ENCODE measurements around the gene CLTRN. TPM values are rescaled to one million over a fixed set of nuclear protein-coding genes. Genes with fewer than 3 reads are reported as not detected.

The CLTRN gene
- total RNA-seq, 2 donors from 2014 or later, result 0.22 to 0.29 TPM

DNA sequence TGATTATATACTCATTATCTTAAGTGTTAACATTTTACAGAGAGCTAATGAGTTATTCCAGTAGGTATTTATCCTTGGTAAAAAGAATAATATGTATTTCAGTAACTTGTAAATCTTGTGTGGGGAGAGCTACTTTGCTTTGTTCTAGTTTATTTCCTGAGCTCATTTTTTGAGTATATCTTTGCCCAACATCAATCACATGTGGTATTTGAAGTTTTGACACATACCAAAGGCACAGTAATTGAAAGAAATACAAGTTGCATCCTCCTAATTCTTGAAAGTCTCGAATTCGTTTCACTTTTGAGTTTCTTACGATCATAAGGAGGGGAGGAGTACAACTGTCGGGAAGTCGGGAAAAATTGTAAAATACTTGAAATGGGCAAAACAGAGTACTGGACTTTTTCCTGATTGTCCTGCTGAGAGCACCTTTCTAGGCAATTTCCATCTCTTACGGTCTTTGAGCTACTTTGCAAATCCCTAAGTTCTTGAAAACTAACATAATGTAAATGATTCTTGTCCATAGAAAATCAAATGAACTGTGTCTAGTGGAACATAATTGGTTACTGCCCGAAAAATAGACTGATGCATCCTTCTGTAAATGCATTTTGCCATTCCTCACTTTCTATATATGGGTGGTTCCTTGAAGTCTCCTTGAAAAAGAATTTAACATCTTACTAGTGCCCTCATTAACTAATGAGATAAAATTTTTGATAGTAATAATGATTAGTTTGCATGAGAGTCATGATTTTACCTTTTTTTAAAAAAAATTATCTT, 20.6 kb downstream of the CLTRN start:
- H3K9me3 ChIP-seq (ENCODE audit: control insufficient read depth, low read length, poor library complexity, severe bottlenecking), result peaks cover 2% of the 10 kb centered on the region
- no peak overlapping the region for H3K27ac Mint-ChIP-seq
- ATAC-seq (no peak), DNase-seq (no peak)
- H3K4me1 Mint-ChIP-seq, result no peaks in the 10 kb centered on the region
- peaks cover 5% of the 10 kb centered on the region for H3K27me3 Mint-ChIP-seq
- H3K4me3 Mint-ChIP-seq, result no peak overlapping the region
- no peaks in the 10 kb centered on the region for H3K36me3 Mint-ChIP-seq (ENCODE audit: low read depth)

DNA sequence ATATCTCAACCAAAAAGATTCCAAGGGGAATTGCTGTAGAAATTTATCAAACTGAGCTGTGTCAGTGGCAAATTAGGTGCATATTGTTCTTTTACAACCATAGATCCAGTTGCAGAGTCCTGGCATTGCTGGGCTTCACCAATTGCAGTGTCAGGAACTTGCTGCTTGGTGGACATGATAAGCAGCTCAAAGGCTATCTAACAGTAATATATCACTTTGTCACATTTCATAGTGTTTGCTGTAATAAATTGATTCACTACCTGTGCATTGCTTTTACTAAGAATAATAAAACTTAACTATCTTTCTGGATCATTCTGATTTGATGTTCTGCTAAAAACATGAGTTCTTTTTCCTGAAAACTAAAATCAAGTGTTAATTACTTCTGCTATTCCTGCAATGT, 33.0 kb downstream of the CLTRN start:
- no peaks in the 10 kb centered on the region for H3K4me1 Mint-ChIP-seq
- H3K36me3 Mint-ChIP-seq (ENCODE audit: low read depth), result no peaks in the 10 kb centered on the region
- no peak overlapping the region for H3K27ac Mint-ChIP-seq
- DNase-seq (no peak), ATAC-seq (no peak)
- no peaks in the 10 kb centered on the region for H3K9me3 ChIP-seq (ENCODE audit: control insufficient read depth, low read length, poor library complexity, severe bottlenecking)
- H3K27me3 Mint-ChIP-seq, result peaks cover 5% of the 10 kb centered on the region
- no peak overlapping the region for H3K4me3 Mint-ChIP-seq

DNA sequence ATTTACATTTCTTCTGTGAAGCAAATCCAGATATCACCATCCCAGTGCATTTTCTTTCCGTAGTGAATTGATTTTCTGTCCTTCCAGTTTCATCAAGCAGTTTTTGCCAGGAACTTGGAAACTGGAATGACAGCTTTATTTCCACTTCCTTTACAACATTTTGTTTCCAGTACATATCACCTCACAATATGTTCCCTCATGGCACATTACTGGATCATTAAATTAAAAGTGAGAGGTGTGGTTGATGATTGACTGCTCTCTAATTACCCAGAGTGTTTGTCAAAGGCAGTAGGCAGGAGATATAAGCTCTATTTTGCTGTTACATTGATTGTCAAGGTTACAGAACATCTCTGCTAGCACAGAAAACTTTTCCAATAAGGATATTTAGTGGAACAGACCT, 41.6 kb downstream of the CLTRN start:
- Mint-ChIP-seq H3K4me1 (no peaks in the 10 kb centered on the region), H3K4me3 (no peak overlapping the region), H3K36me3 (ENCODE audit: low read depth) (no peaks in the 10 kb centered on the region), H3K27ac (no peak overlapping the region), H3K27me3 (no peaks in the 10 kb centered on the region)
- ATAC-seq (no peak), DNase-seq (no peak)
- H3K9me3 ChIP-seq (ENCODE audit: control insufficient read depth, low read length, poor library complexity, severe bottlenecking), result no peaks in the 10 kb centered on the region

DNA sequence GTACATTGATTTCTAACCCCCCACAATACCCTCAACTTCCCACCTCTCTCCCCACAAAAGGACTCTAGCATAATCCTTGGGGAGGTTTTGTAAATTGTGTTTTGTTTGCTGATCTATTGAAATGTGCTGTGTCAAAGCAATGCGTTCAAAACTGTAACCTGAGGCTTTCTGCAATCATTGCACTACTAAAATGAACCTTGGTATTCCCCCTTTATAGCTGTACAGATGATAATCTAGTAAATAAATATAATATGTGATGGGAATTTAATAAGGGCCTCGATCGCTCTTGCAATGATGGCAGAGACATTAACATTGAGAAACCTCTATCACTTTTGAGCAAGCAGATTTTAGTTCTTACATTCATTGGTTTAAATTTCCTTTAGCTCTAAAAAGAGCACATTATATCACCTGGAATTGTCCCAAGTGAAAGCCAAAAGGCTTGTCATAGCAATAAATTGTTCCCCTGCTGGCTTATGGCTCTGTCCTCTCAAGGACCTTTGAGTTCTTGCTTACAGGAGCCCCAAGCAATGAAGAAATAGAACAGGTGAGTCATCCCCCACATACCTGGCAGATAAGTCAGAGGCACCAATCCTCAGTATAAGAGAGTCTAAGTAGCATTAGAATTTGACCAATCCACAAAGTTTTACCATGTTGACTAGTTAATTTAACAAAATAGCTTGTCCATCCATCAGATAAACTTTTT, 45.4 kb downstream of the CLTRN start:
- no peak overlapping the region for H3K4me3 Mint-ChIP-seq
- no peaks in the 10 kb centered on the region for H3K4me1 Mint-ChIP-seq
- no peak overlapping the region for H3K27ac Mint-ChIP-seq
- no peaks in the 10 kb centered on the region for H3K36me3 Mint-ChIP-seq (ENCODE audit: low read depth)
- DNase-seq, result no peak
- peaks cover 9% of the 10 kb centered on the region for H3K27me3 Mint-ChIP-seq
- H3K9me3 ChIP-seq (ENCODE audit: control insufficient read depth, low read length, poor library complexity, severe bottlenecking), result no peaks in the 10 kb centered on the region
- no peak for ATAC-seq

DNA sequence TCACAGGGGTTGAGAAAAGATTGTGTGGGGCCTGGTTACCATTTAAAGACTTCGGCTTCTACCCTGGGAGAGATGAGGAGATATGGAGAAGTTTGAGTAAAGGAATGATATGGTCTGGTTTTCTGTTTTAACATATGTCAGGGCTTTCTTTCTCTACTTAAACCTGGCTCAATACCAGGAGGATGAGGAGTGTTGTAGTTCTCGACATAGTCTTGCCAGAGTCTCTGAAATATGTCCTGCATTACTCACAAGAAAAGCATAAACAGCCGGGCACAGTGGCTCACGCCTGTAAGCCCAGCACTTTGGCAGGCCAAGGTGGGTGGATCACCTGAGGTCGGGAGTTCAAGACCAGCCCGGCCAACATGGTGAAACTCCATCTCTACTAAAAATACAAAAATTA, 47.5 kb downstream of the CLTRN start:
- H3K36me3 Mint-ChIP-seq (ENCODE audit: low read depth), result no peaks in the 10 kb centered on the region
- peaks cover 9% of the 10 kb centered on the region for H3K27me3 Mint-ChIP-seq
- DNase-seq, result no peak
- no peaks in the 10 kb centered on the region for H3K9me3 ChIP-seq (ENCODE audit: control insufficient read depth, low read length, poor library complexity, severe bottlenecking)
- no peak overlapping the region for H3K4me3 Mint-ChIP-seq
- H3K4me1 Mint-ChIP-seq, result no peaks in the 10 kb centered on the region
- H3K27ac Mint-ChIP-seq, result no peak overlapping the region
- ATAC-seq, result no peak

DNA sequence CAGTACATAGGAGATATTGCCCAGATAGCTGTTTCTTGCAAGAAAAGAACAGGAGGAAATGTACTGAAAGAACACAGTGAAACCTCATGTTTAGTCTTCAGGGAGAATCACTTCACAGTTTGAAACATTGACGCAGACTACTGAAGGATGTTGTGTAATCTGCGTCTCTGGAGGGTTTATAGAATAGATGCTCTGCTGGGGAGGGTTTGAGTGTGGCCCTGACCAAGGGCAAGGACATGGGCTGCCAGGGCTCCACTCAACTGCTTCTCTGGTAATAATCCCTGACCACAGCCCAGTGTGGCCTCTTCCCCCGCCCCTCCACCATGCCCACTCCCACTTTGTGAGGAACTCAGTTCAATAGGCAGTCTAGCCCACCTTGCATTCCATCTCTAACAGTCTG, 48.1 kb downstream of the CLTRN start:
- no peaks in the 10 kb centered on the region for H3K4me1 Mint-ChIP-seq
- DNase-seq, result no peak
- H3K27ac Mint-ChIP-seq, result no peak overlapping the region
- H3K27me3 Mint-ChIP-seq, result peaks cover 9% of the 10 kb centered on the region
- H3K9me3 ChIP-seq (ENCODE audit: control insufficient read depth, low read length, poor library complexity, severe bottlenecking), result no peaks in the 10 kb centered on the region
- H3K4me3 Mint-ChIP-seq, result no peak overlapping the region
- ATAC-seq, result no peak
- no peaks in the 10 kb centered on the region for H3K36me3 Mint-ChIP-seq (ENCODE audit: low read depth)

DNA sequence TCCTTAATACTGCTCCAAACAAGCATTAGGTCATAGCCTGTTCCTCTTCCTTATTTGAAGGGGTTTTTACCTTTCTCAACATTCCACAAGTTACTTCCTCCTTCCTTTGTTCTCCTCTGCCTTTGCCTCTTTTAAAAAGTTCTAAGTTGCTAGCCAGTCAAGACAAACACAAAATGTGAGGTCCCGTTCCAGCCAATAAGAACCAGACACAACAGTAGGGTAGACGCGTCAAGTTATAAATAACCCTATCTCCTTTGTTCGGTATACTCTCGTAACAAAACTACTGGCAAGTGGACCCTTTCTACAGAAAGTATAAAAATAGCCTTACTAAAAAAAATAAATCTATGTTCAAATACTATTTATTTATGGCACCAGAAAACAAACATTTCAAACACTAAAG, 57.5 kb downstream of the CLTRN start:
- Mint-ChIP-seq H3K27me3 (peaks cover 15% of the 10 kb centered on the region), H3K27ac (no peak overlapping the region), H3K4me3 (no peak overlapping the region), H3K4me1 (no peaks in the 10 kb centered on the region), H3K36me3 (ENCODE audit: low read depth) (no peaks in the 10 kb centered on the region)
- H3K9me3 ChIP-seq (ENCODE audit: control insufficient read depth, low read length, poor library complexity, severe bottlenecking), result no peaks in the 10 kb centered on the region
- no peak for DNase-seq
- no peak for ATAC-seq

DNA sequence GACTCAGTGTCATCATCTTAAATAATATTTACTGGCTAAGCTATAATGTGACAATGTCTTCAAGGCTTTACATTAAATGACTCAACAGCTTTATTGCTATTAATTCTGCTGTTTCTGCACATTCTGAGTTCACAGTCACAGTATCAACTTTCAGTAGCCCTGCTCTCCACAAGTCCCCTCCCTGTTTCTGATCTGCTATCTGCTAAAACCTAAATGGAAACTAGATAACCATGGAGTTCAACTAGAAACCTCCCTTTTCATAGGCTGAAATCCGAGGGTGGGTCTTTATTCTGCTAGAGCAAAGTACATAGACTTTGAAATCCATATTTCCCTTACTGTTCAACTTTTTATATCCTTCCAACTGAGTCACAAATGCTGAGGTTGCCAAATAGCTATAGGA, 58.5 kb downstream of the CLTRN start:
- DNase-seq, result no peak
- H3K9me3 ChIP-seq (ENCODE audit: control insufficient read depth, low read length, poor library complexity, severe bottlenecking), result no peaks in the 10 kb centered on the region
- H3K27me3 Mint-ChIP-seq, result peaks cover 20% of the 10 kb centered on the region
- no peak overlapping the region for H3K4me3 Mint-ChIP-seq
- peaks cover 2% of the 10 kb centered on the region for H3K36me3 Mint-ChIP-seq (ENCODE audit: low read depth)
- no peak for ATAC-seq
- no peak overlapping the region for H3K27ac Mint-ChIP-seq
- H3K4me1 Mint-ChIP-seq, result no peaks in the 10 kb centered on the region

DNA sequence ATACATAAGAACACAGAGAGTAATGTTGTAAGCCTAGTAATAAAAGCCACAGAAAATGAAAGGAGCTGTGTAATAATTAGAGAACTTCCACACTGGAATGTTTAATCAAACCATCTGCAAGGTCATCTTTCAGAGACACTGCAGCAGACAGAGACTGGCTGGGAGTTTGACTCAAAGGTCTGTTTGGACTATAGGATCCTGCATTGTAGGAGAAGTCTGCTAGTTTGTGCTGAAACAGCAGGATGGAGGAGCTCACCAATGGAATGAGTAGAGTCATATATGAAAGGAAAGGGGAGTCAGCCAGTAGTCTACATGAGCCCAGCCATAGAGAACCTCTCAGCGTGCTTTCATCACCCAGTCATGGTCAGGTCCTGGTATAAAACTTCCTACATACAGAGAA, 59.4 kb downstream of the CLTRN start:
- Mint-ChIP-seq H3K27ac (no peak overlapping the region), H3K27me3 (peaks cover 27% of the 10 kb centered on the region), H3K4me3 (no peak overlapping the region), H3K36me3 (ENCODE audit: low read depth) (peaks cover 2% of the 10 kb centered on the region), H3K4me1 (no peaks in the 10 kb centered on the region)
- DNase-seq (no peak), ATAC-seq (no peak)
- H3K9me3 ChIP-seq (ENCODE audit: control insufficient read depth, low read length, poor library complexity, severe bottlenecking), result no peaks in the 10 kb centered on the region

DNA sequence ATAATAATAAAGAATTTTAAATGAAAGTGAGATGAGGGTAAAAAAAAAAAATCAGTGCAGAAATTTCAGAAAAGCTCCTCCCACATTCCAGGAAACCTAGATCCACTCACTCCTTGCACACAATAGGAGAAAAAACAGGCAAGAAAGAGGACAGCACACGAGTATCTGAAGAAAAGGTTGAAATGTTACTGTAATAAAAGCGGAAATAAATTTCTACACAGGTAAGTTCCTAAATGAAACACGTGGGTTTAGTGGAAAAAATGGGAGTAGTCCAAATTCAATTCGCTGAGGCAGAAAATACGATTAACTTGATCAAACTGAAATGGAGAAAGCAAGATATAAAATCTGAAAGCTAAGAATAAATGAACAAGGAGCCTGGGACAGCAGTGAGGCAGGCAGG, 61.8 kb downstream of the CLTRN start:
- Mint-ChIP-seq H3K4me3 (no peak overlapping the region), H3K27ac (no peak overlapping the region), H3K27me3 (peaks cover 24% of the 10 kb centered on the region), H3K4me1 (no peaks in the 10 kb centered on the region), H3K36me3 (ENCODE audit: low read depth) (peaks cover 2% of the 10 kb centered on the region)
- DNase-seq (no peak), ATAC-seq (no peak)
- no peaks in the 10 kb centered on the region for H3K9me3 ChIP-seq (ENCODE audit: control insufficient read depth, low read length, poor library complexity, severe bottlenecking)

DNA sequence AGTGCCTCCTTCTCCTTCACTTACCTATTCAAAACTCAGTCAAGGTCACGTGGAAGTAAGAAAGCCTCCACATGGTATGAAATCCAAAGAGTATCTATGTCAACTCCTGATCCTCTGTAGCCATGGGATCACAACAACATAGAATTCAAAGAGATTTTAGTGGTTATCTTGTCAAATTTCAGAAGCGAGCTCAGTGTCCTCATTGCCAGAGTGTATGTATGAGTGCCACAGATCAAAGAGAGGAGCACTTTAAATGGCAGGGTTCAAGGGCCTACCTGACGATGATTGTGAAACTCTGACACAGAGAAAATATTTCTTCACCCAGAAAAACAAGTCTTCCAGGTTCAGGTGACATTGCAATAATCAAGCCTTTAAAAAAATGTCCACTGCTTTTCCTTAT, 62.7 kb downstream of the CLTRN start:
- Mint-ChIP-seq H3K36me3 (ENCODE audit: low read depth) (peaks cover 2% of the 10 kb centered on the region), H3K4me1 (no peaks in the 10 kb centered on the region), H3K4me3 (no peak overlapping the region), H3K27me3 (peaks cover 24% of the 10 kb centered on the region), H3K27ac (no peak overlapping the region)
- no peaks in the 10 kb centered on the region for H3K9me3 ChIP-seq (ENCODE audit: control insufficient read depth, low read length, poor library complexity, severe bottlenecking)
- ATAC-seq (no peak), DNase-seq (no peak)

DNA sequence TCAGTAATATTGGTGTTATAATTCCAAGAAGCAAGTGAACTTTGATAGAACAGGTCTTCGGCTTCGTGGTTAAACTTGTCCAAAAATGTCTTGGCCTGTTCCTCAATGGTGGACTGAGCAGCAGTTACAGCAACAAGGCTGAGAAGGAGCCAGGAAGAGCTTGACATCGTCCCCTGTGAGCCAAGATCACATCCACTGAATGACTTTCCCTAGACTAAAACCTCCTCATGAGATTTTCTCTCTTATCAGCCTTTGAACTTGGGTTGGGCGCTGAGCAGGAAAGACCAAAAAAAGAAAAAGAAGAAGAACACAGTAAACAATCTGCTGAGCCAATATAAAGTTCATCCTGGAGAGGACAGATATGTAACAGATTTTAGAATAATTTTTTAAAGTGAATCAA, 63.9 kb downstream of the CLTRN start, which contains the start of gene ACE2:
Gene ACE2 (minus strand): TSS at position 216 of the 400 bp plus-strand sequence. CDS start 49 bp downstream, at position 167.
- H3K27ac Mint-ChIP-seq, result no peak within 1 kb of the TSS
- peaks cover 2% of the 10 kb centered on the region for H3K36me3 Mint-ChIP-seq (ENCODE audit: low read depth)
- H3K9me3 ChIP-seq (ENCODE audit: control insufficient read depth, low read length, poor library complexity, severe bottlenecking), result no peaks in the 10 kb centered on the region
- H3K4me1 Mint-ChIP-seq, result no peaks in the 10 kb centered on the region
- DNase-seq (no peak), ATAC-seq (no peak)
- H3K27me3 Mint-ChIP-seq, result peaks cover 22% of the 10 kb centered on the region
- no peak within 1 kb of the TSS for H3K4me3 Mint-ChIP-seq

DNA sequence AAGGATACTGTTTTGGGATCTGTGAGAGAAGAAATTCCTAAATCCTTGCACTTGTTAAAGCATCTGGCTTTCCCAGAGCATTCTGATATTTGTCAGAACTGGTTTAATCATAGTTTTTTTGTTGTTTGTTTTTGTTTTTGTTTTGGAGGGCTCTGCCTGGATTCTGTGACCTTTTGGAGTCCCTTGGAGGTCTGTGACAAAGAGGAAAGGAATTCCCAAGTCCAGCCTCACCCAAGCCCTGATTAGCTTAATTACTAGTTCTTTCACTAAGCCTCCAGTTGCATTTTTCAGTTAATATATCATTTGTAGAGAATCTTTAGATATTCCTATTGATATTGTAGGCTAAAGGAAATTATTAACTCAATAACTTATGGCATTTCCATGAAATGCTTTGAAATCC, 64.6 kb downstream of the CLTRN start:
- H3K36me3 Mint-ChIP-seq (ENCODE audit: low read depth), result peaks cover 2% of the 10 kb centered on the region
- ATAC-seq (no peak), DNase-seq (no peak)
- H3K27ac Mint-ChIP-seq, result no peak overlapping the region
- H3K4me1 Mint-ChIP-seq, result no peaks in the 10 kb centered on the region
- H3K4me3 Mint-ChIP-seq, result no peak overlapping the region
- peaks cover 15% of the 10 kb centered on the region for H3K27me3 Mint-ChIP-seq
- no peaks in the 10 kb centered on the region for H3K9me3 ChIP-seq (ENCODE audit: control insufficient read depth, low read length, poor library complexity, severe bottlenecking)

DNA sequence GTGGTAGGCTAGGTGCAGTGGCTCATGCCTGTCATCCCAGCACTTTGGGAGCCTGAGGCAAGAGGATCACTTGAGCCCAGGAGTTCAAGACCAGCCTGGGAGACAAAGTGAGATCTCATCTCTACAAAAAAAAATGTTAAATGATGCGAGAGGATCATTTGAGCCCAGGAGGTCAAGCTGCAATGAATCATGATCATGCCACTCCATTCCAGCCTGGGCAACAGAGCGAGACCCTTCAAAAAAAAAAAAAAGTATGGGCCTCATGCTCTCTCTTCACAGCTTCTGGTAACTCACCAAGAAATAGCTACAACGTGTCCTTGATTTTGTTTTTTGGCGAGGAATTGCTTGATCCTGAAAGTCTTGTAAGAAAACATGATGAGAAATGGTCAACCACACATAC, 65.1 kb downstream of the CLTRN start:
- H3K9me3 ChIP-seq (ENCODE audit: control insufficient read depth, low read length, poor library complexity, severe bottlenecking), result no peaks in the 10 kb centered on the region
- ATAC-seq (no peak), DNase-seq (no peak)
- peaks cover 14% of the 10 kb centered on the region for H3K27me3 Mint-ChIP-seq
- no peaks in the 10 kb centered on the region for H3K4me1 Mint-ChIP-seq
- H3K27ac Mint-ChIP-seq, result no peak overlapping the region
- no peak overlapping the region for H3K4me3 Mint-ChIP-seq
- peaks cover 2% of the 10 kb centered on the region for H3K36me3 Mint-ChIP-seq (ENCODE audit: low read depth)
